Measurements from ENCODE around the gene TMX3. TPM values are rescaled to one million over a fixed set of nuclear protein-coding genes. Genes with fewer than 3 reads are reported as not detected.

TMX3 gene
- total RNA-seq, 1 experiment from 2014 or later: 21.2 TPM

GRCh38 chr18:68666381-68666780 lies 48.5 kb downstream of the TMX3 start:
- no peak overlapping the region for H2AFZ ChIP-seq
- no peaks in the 10 kb centered on the region for H3K79me2 ChIP-seq (ENCODE audit: low read depth)
- POLR2A ChIA-PET (ENCODE audit: unreplicated experiment): no interaction called here
- H3K4me1 ChIP-seq (replicated peaks; ENCODE audit: insufficient read depth): no peaks in the 10 kb centered on the region
- H3K9me3 ChIP-seq (ENCODE audit: insufficient read depth, low read depth): no peaks in the 10 kb centered on the region
- no peak overlapping the region for H3K4me2 ChIP-seq
- no peaks in the 10 kb centered on the region for H3K36me3 ChIP-seq (ENCODE audit: low read depth)
- H3F3A ChIP-seq (ENCODE audit: insufficient read depth, low read depth): no peaks in the 10 kb centered on the region
- no peak for DNase-seq
- H3K4me3 ChIP-seq: no peak overlapping the region
- no peaks in the 10 kb centered on the region for H4K20me1 ChIP-seq (ENCODE audit: insufficient read depth)
- BruUV-seq (replicated peaks): no TSS peak
- no peak overlapping the region for H3K27ac ChIP-seq
- no peaks in the 10 kb centered on the region for H3K27me3 ChIP-seq (ENCODE audit: insufficient read depth, low read depth)
- no peaks in the 10 kb centered on the region for H3K9me2 ChIP-seq (ENCODE audit: insufficient read depth)
- intact Hi-C loops (cut with micrococcal nuclease; ENCODE audit: unreplicated experiment): no loop called here
- no peak for TF ChIP-seq CTCF (conservative IDR thresholded peaks at IDR 0.05)
- no peak for TF ChIP-seq EZH2 (IDR thresholded peaks at IDR 0.05; ENCODE audit: low read depth)
- CTCF ChIA-PET: no interaction called here

DNA sequence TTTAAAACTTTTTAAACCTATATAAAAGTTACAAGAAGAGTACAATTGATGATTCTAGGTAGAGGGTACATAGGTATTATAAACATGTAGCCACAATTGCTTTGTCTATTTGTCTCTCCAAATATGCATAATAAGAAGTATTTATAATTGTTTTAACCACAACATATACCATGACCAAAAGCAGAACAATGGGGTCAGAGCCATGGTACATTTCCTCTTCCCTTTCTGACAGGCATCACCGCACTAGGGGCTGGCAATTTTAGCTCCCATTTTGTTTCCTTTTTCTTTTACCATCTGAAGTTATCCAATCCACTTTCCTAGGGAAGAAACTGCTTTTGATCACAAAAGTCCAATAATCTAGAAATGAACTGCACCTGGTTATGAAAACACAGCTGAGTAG lies 49.3 kb downstream of the TMX3 start:
- CTCF ChIA-PET: no interaction called here
- H3K9me2 ChIP-seq (ENCODE audit: insufficient read depth): no peaks in the 10 kb centered on the region
- H3K4me3 ChIP-seq: no peak overlapping the region
- POLR2A ChIA-PET (ENCODE audit: unreplicated experiment): no interaction called here
- no peaks in the 10 kb centered on the region for H3K9me3 ChIP-seq (ENCODE audit: insufficient read depth, low read depth)
- no peak overlapping the region for H2AFZ ChIP-seq
- no peaks in the 10 kb centered on the region for H3K79me2 ChIP-seq (ENCODE audit: low read depth)
- H3K27ac ChIP-seq: no peak overlapping the region
- no peaks in the 10 kb centered on the region for H3F3A ChIP-seq (ENCODE audit: insufficient read depth, low read depth)
- no peaks in the 10 kb centered on the region for H3K27me3 ChIP-seq (ENCODE audit: insufficient read depth, low read depth)
- no peaks in the 10 kb centered on the region for H4K20me1 ChIP-seq (ENCODE audit: insufficient read depth)
- no TSS peak for BruUV-seq (replicated peaks)
- intact Hi-C loops (cut with micrococcal nuclease; ENCODE audit: unreplicated experiment): no loop called here
- no peaks in the 10 kb centered on the region for H3K36me3 ChIP-seq (ENCODE audit: low read depth)
- no peak overlapping the region for H3K4me2 ChIP-seq
- no peaks in the 10 kb centered on the region for H3K4me1 ChIP-seq (replicated peaks; ENCODE audit: insufficient read depth)
- no peak for DNase-seq
- TF ChIP-seq EZH2 (IDR thresholded peaks at IDR 0.05; ENCODE audit: low read depth) (no peak), CTCF (conservative IDR thresholded peaks at IDR 0.05) (no peak)

DNA sequence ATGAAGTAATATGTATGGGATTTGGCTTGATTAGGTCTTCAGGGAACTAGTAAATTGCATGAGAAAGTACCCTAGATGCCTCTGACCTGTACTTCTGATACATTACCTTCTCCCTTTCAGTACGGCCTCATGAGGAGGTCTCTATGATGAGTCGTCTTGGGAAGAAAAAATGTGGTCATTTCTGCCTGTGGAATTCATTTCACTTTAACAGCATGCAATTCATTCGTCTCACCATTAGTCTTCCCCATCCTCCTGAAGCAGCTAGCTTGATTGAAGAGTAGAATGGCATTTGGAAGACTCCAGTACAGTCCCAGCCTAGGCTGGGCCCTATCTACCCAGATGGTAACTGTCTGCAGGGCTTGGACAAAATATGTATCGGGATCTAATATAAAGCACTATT lies 52.2 kb downstream of the TMX3 start:
- H3K27ac ChIP-seq: no peak overlapping the region
- H3F3A ChIP-seq (ENCODE audit: insufficient read depth, low read depth): no peaks in the 10 kb centered on the region
- DNase-seq: no peak
- TF ChIP-seq EZH2 (IDR thresholded peaks at IDR 0.05; ENCODE audit: low read depth): no peak
- TF ChIP-seq CTCF (conservative IDR thresholded peaks at IDR 0.05): no peak
- no peaks in the 10 kb centered on the region for H3K9me2 ChIP-seq (ENCODE audit: insufficient read depth)
- H3K4me1 ChIP-seq (replicated peaks; ENCODE audit: insufficient read depth): no peaks in the 10 kb centered on the region
- no peaks in the 10 kb centered on the region for H3K27me3 ChIP-seq (ENCODE audit: insufficient read depth, low read depth)
- CTCF ChIA-PET: no interaction called here
- intact Hi-C loops (cut with micrococcal nuclease; ENCODE audit: unreplicated experiment): no loop called here
- H3K4me3 ChIP-seq: no peak overlapping the region
- H2AFZ ChIP-seq: no peak overlapping the region
- POLR2A ChIA-PET (ENCODE audit: unreplicated experiment): no interaction called here
- no peak overlapping the region for H3K4me2 ChIP-seq
- no peaks in the 10 kb centered on the region for H3K79me2 ChIP-seq (ENCODE audit: low read depth)
- H3K36me3 ChIP-seq (ENCODE audit: low read depth): no peaks in the 10 kb centered on the region
- no peaks in the 10 kb centered on the region for H4K20me1 ChIP-seq (ENCODE audit: insufficient read depth)
- BruUV-seq (replicated peaks): no TSS peak
- H3K9me3 ChIP-seq (ENCODE audit: insufficient read depth, low read depth): no peaks in the 10 kb centered on the region
